SK-N-SH treated with all-trans-retinoic acid at 6 μM for 48 hours (cell line): ENCODE results near the gene LRRC36.

Experiments used
- ARNTL ChIP-seq: fragments of 450-650 bp; formaldehyde crosslinking; IDR thresholded peaks from 2 replicates; pipeline ENCODE4 v1.5.0; 2020; ENCODE audit warnings: low read depth, mild to moderate bottlenecking, moderate library complexity, borderline replicate concordance
- CREB5 ChIP-seq: fragments of 250-450 bp; sonication (Bioruptor Pico); IDR thresholded peaks from 2 replicates; pipeline ENCODE4 v1.5.1; 2020; ENCODE audit warnings: low read depth, mild to moderate bottlenecking, moderate library complexity
- ZFP3 ChIP-seq: fragments of 250-450 bp; sonication (Bioruptor Pico); IDR thresholded peaks from 2 replicates; pipeline ENCODE4 v1.5.0; 2020; ENCODE audit warnings: mild to moderate bottlenecking, moderate library complexity
- ZFP30 ChIP-seq: fragments of 450-650 bp; formaldehyde crosslinking; IDR thresholded peaks from 2 replicates; pipeline ENCODE4 v1.5.0; 2022; ENCODE audit warnings: mild to moderate bottlenecking, moderate library complexity
- TF ChIP-seq, protein P1 (sequence below): fragments of 250-450 bp; sonication (Bioruptor Pico); IDR thresholded peaks from 2 replicates; pipeline ENCODE4 v1.5.0; 2020; ENCODE audit warnings: mild to moderate bottlenecking, moderate library complexity

DNA sequence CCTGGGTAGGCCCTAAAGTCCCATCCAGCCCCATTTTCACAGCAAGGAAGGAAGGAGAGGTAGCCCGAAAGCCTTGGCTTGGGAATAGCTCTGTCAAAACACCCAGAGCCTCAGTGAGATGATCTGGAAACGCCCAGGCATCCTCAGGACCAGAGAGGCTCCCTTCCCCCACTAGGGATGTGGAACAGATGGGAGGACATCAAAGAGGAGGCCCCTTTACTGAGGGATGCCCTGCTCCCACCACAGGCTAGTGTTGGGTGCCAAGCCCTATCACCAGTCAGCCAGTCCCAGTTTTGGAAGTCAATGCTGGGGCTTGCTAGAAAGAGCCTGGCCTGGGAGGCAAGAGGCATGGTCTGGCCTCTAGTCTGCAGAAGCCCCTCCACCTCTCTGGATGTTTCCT, 62.0 kb downstream of the LRRC36 start:
- TF ChIP-seq CREB5 (CRISPR knock-in tag): no peak
- TF ChIP-seq ARNTL (CRISPR knock-in tag): no peak
- TF ChIP-seq, protein P1, sequence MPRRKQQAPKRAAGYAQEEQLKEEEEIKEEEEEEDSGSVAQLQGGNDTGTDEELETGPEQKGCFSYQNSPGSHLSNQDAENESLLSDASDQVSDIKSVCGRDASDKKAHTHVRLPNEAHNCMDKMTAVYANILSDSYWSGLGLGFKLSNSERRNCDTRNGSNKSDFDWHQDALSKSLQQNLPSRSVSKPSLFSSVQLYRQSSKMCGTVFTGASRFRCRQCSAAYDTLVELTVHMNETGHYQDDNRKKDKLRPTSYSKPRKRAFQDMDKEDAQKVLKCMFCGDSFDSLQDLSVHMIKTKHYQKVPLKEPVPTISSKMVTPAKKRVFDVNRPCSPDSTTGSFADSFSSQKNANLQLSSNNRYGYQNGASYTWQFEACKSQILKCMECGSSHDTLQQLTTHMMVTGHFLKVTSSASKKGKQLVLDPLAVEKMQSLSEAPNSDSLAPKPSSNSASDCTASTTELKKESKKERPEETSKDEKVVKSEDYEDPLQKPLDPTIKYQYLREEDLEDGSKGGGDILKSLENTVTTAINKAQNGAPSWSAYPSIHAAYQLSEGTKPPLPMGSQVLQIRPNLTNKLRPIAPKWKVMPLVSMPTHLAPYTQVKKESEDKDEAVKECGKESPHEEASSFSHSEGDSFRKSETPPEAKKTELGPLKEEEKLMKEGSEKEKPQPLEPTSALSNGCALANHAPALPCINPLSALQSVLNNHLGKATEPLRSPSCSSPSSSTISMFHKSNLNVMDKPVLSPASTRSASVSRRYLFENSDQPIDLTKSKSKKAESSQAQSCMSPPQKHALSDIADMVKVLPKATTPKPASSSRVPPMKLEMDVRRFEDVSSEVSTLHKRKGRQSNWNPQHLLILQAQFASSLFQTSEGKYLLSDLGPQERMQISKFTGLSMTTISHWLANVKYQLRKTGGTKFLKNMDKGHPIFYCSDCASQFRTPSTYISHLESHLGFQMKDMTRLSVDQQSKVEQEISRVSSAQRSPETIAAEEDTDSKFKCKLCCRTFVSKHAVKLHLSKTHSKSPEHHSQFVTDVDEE (CRISPR knock-in tag): no peak
- TF ChIP-seq ZFP30 (CRISPR knock-in tag): no peak
- no peak for TF ChIP-seq ZFP3 (CRISPR knock-in tag)
